ENCODE data around the gene RPL36A.

The RPL36A gene

DNA sequence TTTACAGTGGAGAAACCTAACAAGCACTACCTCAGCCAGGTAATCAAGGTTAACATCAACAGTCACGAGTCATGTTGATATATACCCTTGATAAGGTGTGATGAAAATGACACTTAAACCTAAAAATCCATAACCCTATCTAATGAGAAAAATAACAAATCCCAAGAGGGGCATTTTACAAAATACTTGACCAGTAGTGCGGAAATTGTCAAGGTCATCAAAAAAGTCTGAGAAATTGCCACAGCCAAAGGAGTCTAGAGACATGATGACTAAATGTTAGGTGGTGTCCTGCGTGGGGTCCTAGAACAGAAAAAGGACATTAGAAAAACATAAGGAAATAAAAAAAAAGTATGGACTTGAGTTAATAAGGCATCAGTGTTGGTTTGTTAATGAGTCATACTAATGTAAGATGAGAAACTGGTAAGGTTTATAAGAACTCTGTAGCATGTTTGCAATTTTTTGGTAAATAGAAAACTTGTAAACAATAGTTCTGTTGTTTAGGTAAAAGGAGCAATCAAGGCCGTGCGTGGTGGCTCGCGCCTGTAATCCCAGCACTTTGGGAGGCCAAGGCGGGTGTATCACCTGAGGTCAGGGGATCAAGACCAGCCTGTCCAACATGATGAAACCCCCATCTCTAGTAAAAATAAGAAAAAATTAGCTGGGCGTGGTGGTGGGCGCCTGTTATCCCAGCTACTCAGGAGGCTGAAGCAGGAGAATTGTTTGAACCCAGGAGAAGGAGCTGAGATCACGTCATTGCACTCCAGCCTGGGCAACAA lies 2.9 kb downstream of the RPL36A start:
- no peak for DNase-seq

DNA sequence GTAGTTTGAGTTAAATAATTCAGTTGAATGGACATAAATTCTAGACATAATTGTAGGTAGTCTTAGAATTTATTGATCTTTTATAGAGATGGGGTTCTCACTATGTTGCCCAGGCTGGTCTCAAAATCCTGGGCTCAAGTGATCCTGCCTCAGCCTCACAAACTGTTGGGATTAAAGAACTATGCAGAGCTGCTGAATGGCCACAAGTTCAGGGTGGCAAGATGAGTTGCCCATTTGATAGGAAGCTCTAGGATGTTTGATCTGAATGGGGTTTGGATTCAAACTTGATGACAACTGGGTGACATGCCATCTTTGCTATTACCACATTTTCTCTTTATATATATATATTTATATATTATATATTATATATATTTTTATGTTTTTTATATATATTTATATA lies 3.6 kb downstream of the RPL36A start:
- no peak for DNase-seq

DNA sequence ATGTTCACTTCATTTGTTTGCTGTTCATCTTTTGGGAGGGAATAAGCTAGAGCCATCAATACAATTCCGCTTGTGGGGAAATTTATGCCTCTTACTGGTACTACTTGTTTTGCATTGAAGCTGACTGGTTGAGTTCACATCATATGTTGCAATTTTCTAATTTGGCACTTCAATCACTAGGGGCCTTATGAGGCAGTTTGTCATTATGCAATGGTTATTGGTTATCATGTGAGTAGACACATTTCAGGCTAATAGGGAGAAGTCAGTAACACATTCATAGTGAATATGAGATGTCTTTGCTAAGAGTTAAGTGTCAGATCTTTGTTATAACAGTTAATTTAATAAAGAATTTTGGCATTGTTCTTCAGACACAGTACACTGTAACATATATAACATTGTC lies 5.0 kb downstream of the RPL36A start:
- DNase-seq = no peak

DNA sequence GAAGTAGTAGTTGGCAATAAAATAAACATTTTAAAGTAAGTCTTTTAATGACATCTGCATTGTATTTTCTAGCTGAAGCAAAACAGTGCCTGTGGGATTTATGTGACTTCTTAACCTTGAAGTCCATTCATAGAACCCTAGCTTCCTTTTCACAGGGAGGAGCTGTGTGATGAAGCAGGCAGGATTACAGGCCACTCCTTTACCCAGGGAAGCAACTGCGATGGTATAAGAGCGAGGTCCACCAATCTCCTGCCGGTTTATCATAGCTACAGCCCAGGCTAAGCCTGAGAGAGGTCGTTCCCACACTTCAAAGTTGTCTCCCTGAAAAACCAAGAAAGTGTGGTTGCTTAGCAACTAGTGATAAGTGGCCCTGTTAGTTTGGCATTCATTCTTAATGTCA lies 7.0 kb downstream of the RPL36A start:
- no peak for DNase-seq

DNA sequence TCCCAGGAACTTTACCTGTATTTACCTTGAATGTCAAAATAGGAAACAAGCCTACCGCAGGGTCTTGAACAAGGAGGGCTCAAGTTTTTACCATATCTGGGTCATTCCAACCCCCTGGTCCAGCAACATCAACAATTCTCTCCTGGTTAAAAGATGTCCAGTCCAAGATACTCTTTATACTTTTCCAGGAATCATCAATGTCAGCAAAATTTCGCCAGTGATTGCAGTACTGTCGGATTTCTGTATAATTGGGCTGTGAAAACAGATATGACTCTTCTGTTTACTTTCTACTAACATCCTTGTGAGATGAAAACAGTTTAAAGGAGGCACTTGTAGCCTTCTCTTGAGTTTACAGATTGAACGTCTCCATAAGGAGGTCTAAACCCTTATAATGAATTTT lies 7.9 kb downstream of the RPL36A start:
- DNase-seq = no peak

DNA sequence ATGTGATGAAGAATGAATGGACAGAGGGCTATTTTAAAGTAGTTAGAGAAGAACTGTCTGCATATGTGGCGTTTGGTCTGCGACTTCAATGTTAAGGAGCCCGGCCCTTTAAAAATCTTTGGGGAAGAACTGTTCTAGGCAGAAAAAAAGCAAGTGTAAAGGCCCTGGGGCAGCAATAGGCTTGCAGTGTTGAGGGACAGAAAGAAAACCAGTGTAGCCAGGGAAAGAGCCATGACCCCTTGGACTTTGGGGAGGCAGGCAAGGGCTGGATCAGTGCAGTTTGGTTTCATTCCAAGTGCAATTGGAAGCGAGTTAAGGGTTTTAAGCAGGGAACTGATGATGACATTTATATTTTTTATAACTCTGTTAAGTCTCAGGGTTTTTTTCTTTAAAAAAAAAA lies 9.0 kb downstream of the RPL36A start:
- no peak for DNase-seq

DNA sequence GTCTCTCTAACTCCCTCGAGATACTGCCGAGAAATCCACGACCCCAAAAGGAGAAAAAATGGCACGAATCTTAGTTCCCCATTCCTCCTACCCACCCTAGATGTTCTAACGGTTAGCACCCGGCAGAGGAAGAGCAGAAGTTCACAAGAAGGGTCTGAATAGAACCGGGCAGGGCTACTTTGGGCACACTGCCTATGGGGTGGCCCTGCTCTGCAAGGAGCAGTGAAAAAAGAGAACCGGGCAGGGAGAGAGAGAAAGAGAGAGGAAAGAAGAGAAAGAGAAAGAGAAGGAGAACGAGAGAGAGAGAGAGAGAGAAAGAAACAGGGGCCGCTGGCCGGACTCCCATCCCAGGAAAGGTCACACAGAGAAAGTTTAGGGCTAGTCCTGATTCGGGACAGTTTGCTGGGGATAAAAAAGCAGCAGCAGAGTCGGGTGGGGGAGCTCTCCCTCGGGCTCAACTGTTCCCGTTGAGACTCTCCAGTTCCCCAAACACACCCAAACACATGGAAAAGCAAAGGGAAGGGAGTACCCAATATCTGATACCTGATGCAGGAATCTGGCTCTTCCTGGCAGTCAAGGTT lies 16.4 kb downstream of the RPL36A start:
- no peak for DNase-seq

DNA sequence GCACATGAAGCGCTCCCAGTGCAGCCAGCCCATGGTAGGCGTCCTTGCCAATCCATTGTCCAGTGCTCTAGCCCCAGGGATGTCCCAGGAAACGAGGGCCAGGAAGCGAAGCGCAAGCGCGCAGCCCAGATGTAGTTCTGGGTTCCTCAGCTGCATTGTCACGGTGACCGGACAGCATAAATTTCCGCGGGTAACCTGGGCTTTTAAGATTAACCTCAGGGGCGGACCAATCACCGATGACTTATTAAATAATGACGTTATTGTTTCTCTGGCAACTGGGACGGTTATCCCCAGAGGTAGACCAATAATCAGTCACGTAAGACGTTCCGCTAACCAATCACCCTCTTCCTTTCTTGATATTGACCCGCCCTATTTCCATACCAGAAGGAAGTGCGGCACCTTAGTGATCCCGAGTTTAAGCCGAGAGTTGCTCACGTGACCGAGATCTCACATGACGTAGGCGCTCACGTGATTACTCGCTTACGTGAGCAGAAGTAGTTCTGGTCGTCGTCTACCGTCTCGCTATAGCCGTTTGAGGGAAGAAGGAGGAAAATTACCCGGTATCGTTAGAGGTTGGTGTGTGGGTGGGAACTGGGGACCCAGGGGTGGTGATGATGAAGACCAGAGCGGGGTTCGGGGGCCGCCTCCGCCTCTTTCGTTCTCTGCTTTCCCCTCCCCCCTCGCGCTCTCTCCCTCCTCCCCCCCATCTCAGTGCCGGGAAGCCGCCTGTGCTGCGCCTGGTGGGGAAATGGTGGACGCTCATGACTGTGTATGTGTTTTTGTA lies 17.1 kb downstream of the RPL36A start, which contains the start of the genes GLA and HNRNPH2:
Gene GLA (minus strand): TSS at position 178 of the 784 bp plus-strand sequence. CDS start 22 bp downstream, at position 156.
Gene HNRNPH2 (plus strand): TSS at position 475 of the 784 bp plus-strand sequence. CDS start 3,767 bp downstream, outside the sequence.
- DNase-seq = peak; percentile 98

DNA sequence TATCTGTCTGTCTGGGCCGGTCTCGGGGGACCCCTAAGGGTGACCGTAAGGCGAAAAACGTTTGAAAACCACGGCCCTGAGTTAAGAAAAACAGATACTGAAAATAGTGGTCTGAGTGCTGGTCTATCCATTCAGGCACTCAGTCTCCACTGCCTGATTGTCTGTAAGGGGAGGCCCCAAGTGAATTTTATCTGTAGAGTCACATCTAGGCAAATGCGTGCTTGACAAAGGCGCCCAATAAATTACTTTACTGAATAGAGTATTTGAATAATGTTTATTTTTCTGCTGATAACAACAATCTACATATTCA lies 17.7 kb downstream of the RPL36A start:
- no peak for DNase-seq

DNA sequence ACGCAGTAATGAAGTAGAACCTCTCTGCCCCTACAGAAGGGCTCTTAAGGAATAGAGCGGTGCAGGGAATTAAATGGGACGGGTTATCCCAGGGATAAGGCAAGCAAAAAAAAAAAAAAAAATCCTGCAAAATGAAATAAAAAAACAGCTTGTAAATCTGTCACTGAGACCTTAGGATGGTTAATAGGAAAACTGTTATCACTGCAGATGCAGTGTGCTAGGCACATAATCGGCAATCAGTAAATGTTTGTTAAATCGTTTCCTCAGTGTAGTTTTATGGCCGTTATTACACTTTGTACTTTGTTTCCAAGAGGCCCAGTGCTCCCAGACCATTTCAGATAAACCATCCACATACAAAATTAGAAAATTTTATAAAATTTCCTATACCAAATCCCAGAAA lies 18.2 kb downstream of the RPL36A start:
- no peak for DNase-seq

DNA sequence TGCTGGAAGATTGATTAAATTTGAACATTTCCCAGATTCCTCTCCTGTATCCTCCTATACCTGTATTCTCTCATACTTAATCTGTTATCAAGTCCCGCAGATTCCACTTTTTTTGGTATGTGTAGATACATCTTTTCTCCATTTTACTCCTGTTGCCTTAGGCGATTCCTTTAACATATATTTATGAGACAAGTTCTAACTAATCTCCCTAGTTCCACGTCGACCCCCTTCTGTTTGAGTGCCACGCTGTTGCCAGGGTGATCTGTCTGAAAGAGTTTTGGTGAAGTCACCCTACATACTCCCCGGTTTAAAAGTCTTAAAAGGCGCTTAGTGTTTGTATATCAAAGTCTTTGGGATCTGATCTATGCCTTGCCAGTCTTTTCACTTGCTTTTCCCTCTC lies 19.6 kb downstream of the RPL36A start:
- no peak for DNase-seq

DNA sequence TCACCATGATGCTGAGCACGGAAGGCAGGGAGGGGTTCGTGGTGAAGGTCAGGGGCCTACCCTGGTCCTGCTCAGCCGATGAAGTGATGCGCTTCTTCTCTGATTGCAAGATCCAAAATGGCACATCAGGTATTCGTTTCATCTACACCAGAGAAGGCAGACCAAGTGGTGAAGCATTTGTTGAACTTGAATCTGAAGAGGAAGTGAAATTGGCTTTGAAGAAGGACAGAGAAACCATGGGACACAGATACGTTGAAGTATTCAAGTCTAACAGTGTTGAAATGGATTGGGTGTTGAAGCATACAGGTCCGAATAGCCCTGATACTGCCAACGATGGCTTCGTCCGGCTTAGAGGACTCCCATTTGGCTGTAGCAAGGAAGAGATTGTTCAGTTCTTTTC lies 21.2 kb downstream of the RPL36A start:
- DNase-seq = no peak

DNA sequence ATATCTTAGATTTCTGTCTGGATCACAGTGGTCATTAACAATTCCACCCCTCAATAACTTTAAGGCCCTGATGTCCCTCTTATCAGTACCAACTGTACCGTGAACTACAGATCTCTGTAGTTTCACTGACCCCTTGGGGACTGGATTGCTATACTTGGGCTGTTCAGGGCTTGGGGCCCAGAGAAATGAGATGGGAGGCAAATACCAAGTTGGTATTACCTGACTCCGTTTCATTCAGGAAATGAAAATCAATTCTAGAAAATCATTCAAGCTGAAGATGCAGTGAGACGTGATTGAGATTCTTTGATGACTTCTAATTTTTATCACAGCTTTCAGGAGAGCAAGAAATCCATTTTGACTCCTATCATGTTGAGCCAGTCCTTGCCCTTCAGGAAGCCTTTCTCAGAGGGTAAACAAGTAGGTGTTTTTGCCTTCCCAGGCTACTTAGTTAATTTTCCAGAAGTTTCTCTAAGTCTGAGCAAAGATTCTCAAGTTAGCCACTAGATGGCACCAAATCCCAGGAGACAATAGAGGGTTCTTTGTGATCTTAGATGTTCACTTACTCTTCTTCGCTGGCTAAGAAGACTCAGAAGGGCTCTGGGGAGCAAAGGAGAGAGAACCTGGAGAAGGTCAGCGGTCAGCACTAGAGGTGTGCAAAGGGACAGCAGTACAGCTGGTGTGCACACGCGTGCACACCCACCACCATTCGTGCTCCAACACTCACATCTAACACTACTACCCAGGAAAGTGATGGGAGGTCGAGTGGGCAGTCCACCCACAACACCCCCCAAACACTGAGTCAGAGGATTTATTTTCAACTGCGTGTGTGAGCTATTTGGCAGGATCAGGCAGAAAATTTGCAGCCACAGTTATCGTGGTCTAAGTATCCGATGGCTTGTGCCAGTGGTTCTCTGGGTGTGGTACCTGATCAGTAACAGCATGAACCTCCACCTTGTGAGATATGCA lies 24.7 kb downstream of the RPL36A start:
- peak; percentile 35 for DNase-seq

DNA sequence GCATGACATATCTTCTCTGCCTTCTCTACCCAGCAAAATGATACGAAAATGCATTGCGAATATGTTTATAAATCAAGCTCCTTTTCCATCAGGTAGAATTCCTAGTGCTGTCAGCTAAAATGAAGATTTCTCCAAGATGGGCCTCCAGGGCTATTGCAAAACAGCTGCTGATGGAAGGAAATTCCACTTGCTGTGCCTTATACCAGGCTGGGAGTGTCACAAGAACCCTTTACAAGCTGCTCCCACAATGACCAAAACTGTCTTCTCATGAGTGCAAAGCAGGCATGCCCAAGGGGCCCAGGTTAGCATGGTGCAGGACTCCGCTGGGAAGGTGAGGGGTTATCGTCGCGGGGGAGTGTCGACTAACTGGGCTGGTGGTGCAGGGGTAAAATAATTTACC lies 25.9 kb downstream of the RPL36A start:
- DNase-seq = no peak

DNA sequence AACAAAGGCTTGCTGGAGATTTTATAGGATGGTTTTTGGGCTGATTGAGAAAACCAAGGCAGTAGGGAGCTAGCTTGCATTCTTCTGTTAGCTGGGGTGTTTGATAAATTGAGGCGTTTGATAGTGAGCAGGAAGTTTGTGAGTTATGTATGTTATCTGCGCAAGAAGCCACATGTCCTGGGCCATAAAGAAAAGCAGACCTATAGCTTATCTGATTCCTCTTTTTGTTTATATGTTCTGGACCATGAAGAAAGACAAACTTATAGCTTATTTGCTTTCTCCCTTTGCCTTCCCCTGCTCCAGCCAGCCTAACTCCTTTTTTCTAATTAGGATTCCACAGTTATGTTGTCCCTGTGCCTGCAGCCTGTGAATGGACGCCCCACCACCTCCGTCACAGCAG lies 26.4 kb downstream of the RPL36A start:
- DNase-seq = no peak

DNA sequence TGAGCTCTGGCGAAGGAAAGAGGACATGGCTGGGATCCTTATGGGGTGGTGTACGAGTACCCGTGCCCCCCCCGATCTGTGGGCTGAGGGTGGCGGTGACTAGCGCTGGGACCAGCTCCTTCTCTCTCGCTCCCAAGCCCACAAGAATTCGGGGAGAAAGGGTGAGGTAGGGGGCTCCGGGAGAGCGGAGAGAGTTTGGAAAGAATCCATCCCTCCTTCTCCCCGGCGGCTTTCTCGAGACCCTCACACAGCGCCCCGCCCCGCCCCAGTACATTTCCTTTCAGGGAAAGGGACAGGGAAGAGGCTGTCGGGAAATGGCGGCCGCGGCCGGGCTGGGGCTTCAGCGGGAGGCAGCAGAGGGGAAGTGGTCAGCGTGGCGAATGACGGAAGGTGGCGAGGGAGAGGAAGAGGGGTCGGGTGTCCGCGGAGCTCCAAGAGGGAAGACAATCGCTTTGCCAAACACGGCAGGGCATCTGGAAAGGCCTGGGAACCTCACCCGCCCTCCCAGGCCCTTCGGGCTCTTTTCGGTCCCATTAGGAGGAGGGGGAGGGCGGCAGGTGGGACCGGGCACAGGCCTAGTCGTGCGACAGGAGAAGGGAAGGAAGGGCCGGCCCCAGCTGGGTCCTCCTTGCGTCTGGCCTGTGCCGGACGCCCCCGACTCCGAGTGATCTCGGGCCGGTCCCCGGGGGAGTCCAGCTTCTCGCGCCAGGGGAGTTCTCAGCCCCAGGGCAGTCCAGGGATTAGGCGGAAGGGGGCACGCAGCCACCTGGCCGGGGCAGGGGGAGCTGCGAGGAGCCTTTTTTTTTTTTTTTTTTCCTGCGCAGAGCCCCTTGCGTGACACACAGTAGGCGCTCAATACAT lies 27.4 kb downstream of the RPL36A start:
- peak; percentile 61 for DNase-seq

DNA sequence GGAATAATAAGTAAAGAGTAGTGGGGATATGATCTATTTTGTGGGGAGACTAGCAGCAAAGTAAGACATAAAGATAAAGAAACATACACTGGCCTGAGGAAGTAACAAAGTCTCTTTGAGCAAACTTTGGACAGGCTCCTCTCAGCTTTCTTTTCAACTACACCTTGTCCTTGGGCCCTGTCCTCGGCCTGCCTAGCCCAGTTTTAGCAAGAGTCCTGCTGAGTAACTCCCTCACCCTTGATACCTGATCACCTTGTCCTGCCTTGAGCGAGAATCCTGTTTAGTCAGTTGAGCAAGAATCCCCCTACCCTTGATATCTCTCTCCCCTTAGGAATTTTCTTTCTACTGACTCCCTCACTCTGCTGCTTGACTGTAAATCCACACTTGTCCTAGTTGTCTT lies 28.7 kb downstream of the RPL36A start:
- DNase-seq = no peak

DNA sequence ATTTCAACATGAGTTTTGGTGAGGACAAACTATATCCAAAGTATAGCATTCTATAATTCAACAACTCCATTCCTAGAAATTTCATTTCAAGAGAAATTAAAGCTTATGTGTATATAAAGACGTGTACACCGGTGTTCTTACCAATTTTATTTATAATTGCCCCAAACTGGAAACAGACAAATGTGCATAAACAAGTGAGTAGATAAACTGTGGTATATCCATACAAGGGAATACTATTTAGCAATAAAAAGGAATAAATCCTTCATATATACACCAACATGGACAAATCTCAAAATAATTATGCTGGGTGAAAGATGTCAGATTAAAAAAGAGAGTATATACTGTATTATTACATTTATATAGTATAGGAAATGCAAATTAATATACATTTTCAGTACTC lies 37.1 kb downstream of the RPL36A start:
- no peak for DNase-seq

DNA sequence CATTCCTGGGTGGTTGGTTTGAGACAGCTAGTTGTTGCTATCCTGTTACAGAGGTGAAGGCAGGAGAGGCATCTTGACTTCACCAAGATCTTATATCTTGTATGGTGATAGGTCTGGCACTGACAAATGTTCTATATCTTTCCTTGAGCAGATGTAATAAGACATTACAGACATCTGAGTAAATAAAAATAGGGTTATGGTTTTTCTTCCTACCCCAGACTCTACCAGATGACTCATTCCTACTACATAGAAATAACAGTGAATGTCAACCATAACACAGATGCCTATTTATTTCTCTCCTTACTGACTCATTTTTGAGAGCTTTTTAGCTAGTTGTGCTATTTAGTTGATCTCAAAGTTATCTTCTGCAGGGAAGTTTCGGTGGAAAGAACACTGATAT lies 39.1 kb downstream of the RPL36A start:
- DNase-seq = no peak

DNA sequence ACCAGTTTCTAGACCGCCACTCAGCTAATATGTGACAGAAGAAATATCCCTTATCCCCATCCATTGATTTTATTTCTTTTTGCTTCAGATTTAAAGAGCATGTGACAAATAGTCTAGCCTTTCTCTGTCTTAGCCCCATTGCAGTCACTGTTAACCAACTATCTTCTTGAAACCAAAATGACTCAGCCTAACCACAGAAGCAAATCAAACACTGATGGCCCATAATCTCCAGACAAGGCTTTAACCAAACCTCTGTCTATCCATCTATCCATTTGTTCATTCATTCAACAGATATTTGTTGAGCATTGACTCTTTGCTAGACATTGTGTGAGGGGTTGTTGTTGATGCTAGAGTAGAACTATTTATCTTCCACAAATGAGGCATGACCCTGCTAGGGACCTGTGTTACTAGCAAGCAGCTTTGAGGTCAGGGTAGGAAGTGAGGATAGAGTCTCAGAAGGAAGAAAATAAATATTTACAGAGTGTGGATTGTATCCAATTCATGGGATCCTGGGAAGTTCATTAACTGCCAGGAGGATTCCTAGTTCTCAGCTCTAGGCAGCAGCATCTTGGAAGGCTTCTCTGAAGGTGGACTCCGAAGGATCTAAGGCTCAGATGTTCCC lies 39.8 kb downstream of the RPL36A start:
- no peak for DNase-seq

DNA sequence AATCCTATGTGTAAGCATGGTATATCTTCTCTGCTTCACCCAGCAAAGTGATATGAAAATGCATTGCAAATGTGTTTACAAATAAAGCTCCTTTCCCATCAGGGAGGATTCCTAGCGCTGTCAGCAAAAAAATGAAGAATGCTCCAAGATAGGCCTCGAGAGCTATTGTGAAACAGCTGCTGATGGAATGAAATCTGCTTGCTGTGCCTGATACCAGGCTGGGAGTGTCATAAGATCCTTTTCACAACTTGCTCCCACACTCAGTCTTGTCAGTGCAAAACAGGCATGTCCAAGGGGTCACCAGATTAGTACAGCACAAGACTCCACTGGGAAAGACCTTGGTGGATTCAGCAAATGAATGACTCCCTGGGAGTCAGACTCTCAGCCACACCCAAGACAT lies 51.3 kb downstream of the RPL36A start:
- DNase-seq = no peak
